Breast epithelium (tissue), 4 donors: ENCODE measurements around the gene DCTN2. TPM values are rescaled to one million over a fixed set of nuclear protein-coding genes. Genes with fewer than 3 reads are reported as not detected.

Experiments used
- DNase-seq, 2 donors: peaks; one replicate each; pipeline ENCODE4 v3.0.0-alpha.2; 2019; ENCODE audit warnings: low spot score in 2 of 2
- H3K27ac ChIP-seq, 2 donors: fragments of 200-600 bp; sonication (generic) in 1 of 2; one replicate each; pipeline ENCODE4 v1.5.1; 2016 to 2019; ENCODE audit warnings: mild to moderate bottlenecking in 1 of 2
- H3K27me3 ChIP-seq, 2 donors: fragments of 200-600 bp; sonication (generic) in 1 of 2; one replicate each; pipeline versions ENCODE4 v1.5.1 to v1.6.0; 2017 to 2019; ENCODE audit warnings: control low read depth in 1 of 2, mild to moderate bottlenecking in 1 of 2
- H3K36me3 ChIP-seq: fragments of 200-600 bp; one replicate; pipeline ENCODE4 v1.5.1; 2019
- H3K4me1 ChIP-seq, 2 donors: fragments of 200-600 bp; sonication (generic); one replicate each; pipeline ENCODE4 v1.5.1; 2016 to 2019; ENCODE audit warnings: control low read depth in 1 of 2
- H3K4me3 ChIP-seq, 3 donors: fragments of 200-600 bp; sonication (generic); 1 replicate in 2 of 3; 2 replicates in 1 of 3; pipeline ENCODE4 v1.5.1; 2016 to 2019; ENCODE audit warnings: mild to moderate bottlenecking in 3 of 3, moderate library complexity in 2 of 3
- H3K9me3 ChIP-seq, 2 donors: fragments of 200-600 bp; sonication (generic) in 1 of 2; one replicate each; pipeline ENCODE4 v1.5.1; 2016 to 2019; ENCODE audit warnings: control low read depth in 1 of 2
- CTCF ChIP-seq, 3 donors: fragments of 450-650 bp; IDR thresholded peaks; one replicate each; pipeline ENCODE4 v1.5.1; 2016 to 2017; ENCODE audit warnings: antibody characterized with exemption in 3 of 3, mild to moderate bottlenecking in 3 of 3, moderate library complexity in 3 of 3
- POLR2A ChIP-seq: fragments of 450-650 bp; IDR thresholded peaks from one replicate; pipeline ENCODE4 v1.6.1; 2016; ENCODE audit warnings: antibody characterized with exemption, mild to moderate bottlenecking, moderate library complexity
- POLR2AphosphoS5 ChIP-seq, 3 donors: sonication (generic); formaldehyde crosslinking; IDR thresholded peaks; one replicate each; pipeline ENCODE4 v1.6.1; 2017; ENCODE audit warnings: antibody characterized with exemption in 3 of 3
- intact Hi-C: fragments of 100-400 bp; cut with DNase I; formaldehyde crosslinking; loops from one replicate; pipeline ENCODE4 v1.15.1; 2023; ENCODE audit warnings: low total_unique reads
- total RNA-seq, 3 donors: library from RNA; depleted of rRNA; stranded (reverse); fragments of >200 nt; gene quantifications; one replicate each; pipeline ENCODE4 v1.1.0, GENCODE V29; 2016

DCTN2 gene
- total RNA-seq, 3 donors from 2014 or later: 108 to 138 (median 131) TPM

- Histone ChIP-seq H3K27me3 (no peaks in the 10 kb centered on the region), H3K27ac (no peak overlapping the region), H3K36me3 (no peaks in the 10 kb centered on the region), H3K4me1 (no peaks in the 10 kb centered on the region), H3K9me3 (no peaks in the 10 kb centered on the region), H3K4me3 (no peak overlapping the region)
- no peak for DNase-seq
- no peak for TF ChIP-seq CTCF (IDR thresholded peaks at IDR 0.05)
- no peak for TF ChIP-seq POLR2AphosphoS5 (IDR thresholded peaks at IDR 0.05)
- no peak for TF ChIP-seq POLR2A
- intact Hi-C loops: no loop called here
These were observed 38.2 kb upstream of the DCTN2 start for GRCh38 chr12:57585156-57585555.

GRCh38 chr12:57584690-57585089 lies 37.7 kb upstream of the DCTN2 start:
- DNase-seq: no peak
- no peaks in the 10 kb centered on the region for H3K9me3 ChIP-seq
- no peaks in the 10 kb centered on the region for H3K4me1 ChIP-seq
- H3K4me3 ChIP-seq: no peak overlapping the region
- TF ChIP-seq POLR2A: no peak
- no peak for TF ChIP-seq CTCF (IDR thresholded peaks at IDR 0.05)
- TF ChIP-seq POLR2AphosphoS5 (IDR thresholded peaks at IDR 0.05): no peak
- no peaks in the 10 kb centered on the region for H3K27me3 ChIP-seq
- H3K36me3 ChIP-seq: no peaks in the 10 kb centered on the region
- intact Hi-C loops: loop anchor here (5.0 kb wide), 1 partner anchor 33 kb away; no protein-coding TSS in a partner anchor
- H3K27ac ChIP-seq: no peak overlapping the region

GRCh38 chr12:57584050-57584449 lies 37.1 kb upstream of the DCTN2 start:
- H3K36me3 ChIP-seq: no peaks in the 10 kb centered on the region
- no peak overlapping the region for H3K4me3 ChIP-seq
- peak in 1 of 2 donors; percentile 24 for DNase-seq
- H3K27ac ChIP-seq: no peak overlapping the region
- no peaks in the 10 kb centered on the region for H3K4me1 ChIP-seq
- TF ChIP-seq POLR2A: no peak
- no peak for TF ChIP-seq POLR2AphosphoS5 (IDR thresholded peaks at IDR 0.05)
- TF ChIP-seq CTCF (IDR thresholded peaks at IDR 0.05): no peak
- intact Hi-C loops: loop anchor here (5.0 kb wide), 1 partner anchor 33 kb away; no protein-coding TSS in a partner anchor
- H3K27me3 ChIP-seq: no peaks in the 10 kb centered on the region
- H3K9me3 ChIP-seq: no peaks in the 10 kb centered on the region

- Histone ChIP-seq H3K9me3 (no peaks in the 10 kb centered on the region), H3K27me3 (no peaks in the 10 kb centered on the region), H3K4me1 (no peaks in the 10 kb centered on the region), H3K36me3 (no peaks in the 10 kb centered on the region), H3K4me3 (no peak overlapping the region), H3K27ac (no peak overlapping the region)
- peak; percentile 92 to 97 (median 97) for TF ChIP-seq CTCF (IDR thresholded peaks at IDR 0.05)
- TF ChIP-seq POLR2AphosphoS5 (IDR thresholded peaks at IDR 0.05): no peak
- TF ChIP-seq POLR2A: no peak
- intact Hi-C loops: loop anchor here (5.0 kb wide), 1 partner anchor 34 kb away; no protein-coding TSS in a partner anchor
- peak; percentile 49 to 54 for DNase-seq
These were observed 36.2 kb upstream of the DCTN2 start for GRCh38 chr12:57583008-57583831.

DNA sequence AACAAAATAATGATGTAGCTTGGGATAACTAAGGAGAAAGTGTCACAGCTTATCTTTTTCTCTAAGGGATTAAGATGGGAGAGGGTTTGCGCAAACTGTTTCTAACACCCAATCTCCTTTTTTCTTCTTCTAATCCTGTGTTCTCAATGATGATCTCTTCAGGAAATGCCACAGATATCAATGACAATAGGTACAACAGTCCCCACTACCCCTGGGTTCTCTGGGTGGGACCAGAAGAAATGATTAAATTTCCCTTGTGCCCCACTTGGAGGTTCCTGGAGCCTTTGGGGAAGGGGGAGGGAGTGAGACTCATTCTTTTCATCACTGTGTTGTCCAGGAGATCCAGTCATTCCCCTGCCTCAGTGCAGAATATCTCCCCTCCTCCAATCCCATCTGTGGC lies 35.4 kb upstream of the DCTN2 start:
- no peaks in the 10 kb centered on the region for H3K36me3 ChIP-seq
- intact Hi-C loops: loop anchor here (5.0 kb wide), 1 partner anchor 35 kb away; no protein-coding TSS in a partner anchor
- H3K27me3 ChIP-seq: no peaks in the 10 kb centered on the region
- no peaks in the 10 kb centered on the region for H3K9me3 ChIP-seq
- no peak overlapping the region for H3K27ac ChIP-seq
- H3K4me3 ChIP-seq: no peak overlapping the region
- no peak for DNase-seq
- TF ChIP-seq POLR2A (no peak), CTCF (IDR thresholded peaks at IDR 0.05) (no peak), POLR2AphosphoS5 (IDR thresholded peaks at IDR 0.05) (no peak)
- H3K4me1 ChIP-seq: no peaks in the 10 kb centered on the region
